ENCODE data around the gene CDH13.
A peak's percentile ranks its signal among the peaks of the same experiment; 100 is the strongest.

Gene CDH13

GRCh38 chr16:83579436-83579835 is 952.7 kb downstream of the CDH13 start:
- Histone ChIP-seq H3K36me3 (ENCODE audit: insufficient read depth, low read length) (no peaks in the 10 kb centered on the region), H3K4me2 (ENCODE audit: low read length) (no peak overlapping the region), H3K4me3 (ENCODE audit: low read length) (no peak overlapping the region), H3K4me1 (ENCODE audit: control insufficient read depth, insufficient read depth, low read length) (no peaks in the 10 kb centered on the region), H3K27me3 (ENCODE audit: control insufficient read depth, insufficient read depth, low read length) (no peaks in the 10 kb centered on the region), H3K9me3 (replicated peaks; ENCODE audit: low read length) (no peaks in the 10 kb centered on the region), H3K9ac (ENCODE audit: low read depth, low read length) (no peak overlapping the region)

DNA sequence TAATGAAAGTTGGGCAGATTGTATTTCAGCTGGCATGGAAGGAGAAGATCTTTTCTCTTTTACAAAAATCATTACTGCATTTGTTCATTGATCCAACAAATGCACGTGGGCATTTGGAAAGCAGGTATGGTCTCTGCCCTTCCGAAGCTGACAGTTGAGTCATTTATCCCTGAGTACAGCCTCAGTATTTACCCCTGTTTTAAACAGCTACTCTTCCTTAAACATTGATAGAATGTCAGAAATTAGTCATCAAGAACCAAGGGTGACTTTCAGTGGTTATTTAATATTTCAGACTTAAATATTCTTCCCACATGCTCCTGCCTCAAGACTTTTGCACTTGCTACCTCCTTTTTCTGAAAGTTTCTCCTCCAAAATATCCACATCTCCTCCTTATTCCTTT is 954.3 kb downstream of the CDH13 start:
- no peaks in the 10 kb centered on the region for H3K27me3 ChIP-seq (ENCODE audit: control insufficient read depth, insufficient read depth, low read length)
- H3K9ac ChIP-seq (ENCODE audit: low read depth, low read length) = no peak overlapping the region
- no peaks in the 10 kb centered on the region for H3K9me3 ChIP-seq (replicated peaks; ENCODE audit: low read length)
- H3K4me1 ChIP-seq (ENCODE audit: control insufficient read depth, insufficient read depth, low read length) = no peaks in the 10 kb centered on the region
- H3K4me2 ChIP-seq (ENCODE audit: low read length) = no peak overlapping the region
- no peaks in the 10 kb centered on the region for H3K36me3 ChIP-seq (ENCODE audit: insufficient read depth, low read length)
- H3K4me3 ChIP-seq (ENCODE audit: low read length) = no peak overlapping the region

- Histone ChIP-seq H3K9me3 (replicated peaks; ENCODE audit: low read length) (no peaks in the 10 kb centered on the region), H3K4me2 (ENCODE audit: low read length) (no peak overlapping the region), H3K4me3 (ENCODE audit: low read length) (no peak overlapping the region), H3K36me3 (ENCODE audit: insufficient read depth, low read length) (no peaks in the 10 kb centered on the region), H3K9ac (ENCODE audit: low read depth, low read length) (no peak overlapping the region), H3K27me3 (ENCODE audit: control insufficient read depth, insufficient read depth, low read length) (no peaks in the 10 kb centered on the region), H3K4me1 (ENCODE audit: control insufficient read depth, insufficient read depth, low read length) (no peaks in the 10 kb centered on the region)
Observed at GRCh38 chr16:83581994-83582747, 955.4 kb downstream of the CDH13 start.

DNA sequence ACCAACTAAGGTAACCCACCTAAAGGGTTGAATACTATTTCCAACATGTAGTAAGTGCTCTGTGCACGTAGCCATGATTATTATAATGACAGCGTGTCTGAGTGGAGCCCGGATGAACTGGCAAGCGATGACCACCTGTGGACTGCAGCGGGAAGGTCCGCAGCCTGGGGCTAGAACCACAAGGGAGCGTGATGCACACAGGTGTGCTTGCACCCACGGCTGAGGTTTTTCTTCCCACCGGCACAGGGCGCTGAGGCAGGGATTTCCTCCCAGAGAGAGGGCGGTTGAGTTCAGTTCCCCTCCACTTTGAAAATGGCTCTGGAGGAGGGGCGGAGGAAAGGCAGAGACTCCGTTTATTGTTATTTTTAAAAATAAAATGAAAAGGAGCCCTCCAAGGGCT is 959.3 kb downstream of the CDH13 start:
- Histone ChIP-seq H3K36me3 (ENCODE audit: insufficient read depth, low read length) (no peaks in the 10 kb centered on the region), H3K4me2 (ENCODE audit: low read length) (no peak overlapping the region), H3K27me3 (ENCODE audit: control insufficient read depth, insufficient read depth, low read length) (no peaks in the 10 kb centered on the region), H3K9me3 (replicated peaks; ENCODE audit: low read length) (no peaks in the 10 kb centered on the region), H3K9ac (ENCODE audit: low read depth, low read length) (no peak overlapping the region), H3K4me3 (ENCODE audit: low read length) (no peak overlapping the region), H3K4me1 (ENCODE audit: control insufficient read depth, insufficient read depth, low read length) (no peaks in the 10 kb centered on the region)

- Histone ChIP-seq H3K27me3 (ENCODE audit: control insufficient read depth, insufficient read depth, low read length) (no peaks in the 10 kb centered on the region), H3K4me3 (ENCODE audit: low read length) (no peak overlapping the region), H3K9me3 (replicated peaks; ENCODE audit: low read length) (no peaks in the 10 kb centered on the region), H3K4me1 (ENCODE audit: control insufficient read depth, insufficient read depth, low read length) (no peaks in the 10 kb centered on the region), H3K9ac (ENCODE audit: low read depth, low read length) (no peak overlapping the region), H3K4me2 (ENCODE audit: low read length) (no peak overlapping the region), H3K36me3 (ENCODE audit: insufficient read depth, low read length) (no peaks in the 10 kb centered on the region)
Observed at GRCh38 chr16:83586461-83587200, 959.9 kb downstream of the CDH13 start.

GRCh38 chr16:83587201-83587600 is 960.4 kb downstream of the CDH13 start:
- Histone ChIP-seq H3K9me3 (replicated peaks; ENCODE audit: low read length) (no peaks in the 10 kb centered on the region), H3K4me3 (ENCODE audit: low read length) (no peak overlapping the region), H3K4me2 (ENCODE audit: low read length) (no peak overlapping the region), H3K27me3 (ENCODE audit: control insufficient read depth, insufficient read depth, low read length) (no peaks in the 10 kb centered on the region), H3K9ac (ENCODE audit: low read depth, low read length) (no peak overlapping the region), H3K4me1 (ENCODE audit: control insufficient read depth, insufficient read depth, low read length) (no peaks in the 10 kb centered on the region), H3K36me3 (ENCODE audit: insufficient read depth, low read length) (no peaks in the 10 kb centered on the region)

GRCh38 chr16:83588070-83588469 is 961.3 kb downstream of the CDH13 start:
- Histone ChIP-seq H3K9me3 (replicated peaks; ENCODE audit: low read length) (no peaks in the 10 kb centered on the region), H3K36me3 (ENCODE audit: insufficient read depth, low read length) (no peaks in the 10 kb centered on the region), H3K9ac (ENCODE audit: low read depth, low read length) (no peak overlapping the region), H3K4me2 (ENCODE audit: low read length) (no peak overlapping the region), H3K4me1 (ENCODE audit: control insufficient read depth, insufficient read depth, low read length) (no peaks in the 10 kb centered on the region), H3K27me3 (ENCODE audit: control insufficient read depth, insufficient read depth, low read length) (no peaks in the 10 kb centered on the region), H3K4me3 (ENCODE audit: low read length) (no peak overlapping the region)

DNA sequence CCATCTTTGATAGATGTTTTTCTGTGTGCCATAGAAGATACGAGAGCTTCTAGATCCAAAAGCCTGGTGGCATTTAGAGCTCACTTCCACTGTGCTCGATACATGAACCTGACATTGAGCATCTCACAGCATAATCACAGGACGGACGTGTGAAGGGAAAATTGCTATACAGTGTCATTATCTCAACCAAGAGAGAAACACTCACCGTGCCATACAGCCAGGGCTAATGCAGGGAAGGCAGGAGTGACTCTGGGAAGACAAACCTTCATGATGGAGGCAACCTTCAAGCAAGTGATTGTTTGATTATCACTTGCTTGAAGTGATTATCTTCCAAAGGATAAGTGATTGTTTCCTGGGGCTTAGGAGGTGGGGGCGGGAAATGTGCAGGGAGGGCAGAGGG is 962.8 kb downstream of the CDH13 start:
- no peak overlapping the region for H3K9ac ChIP-seq (ENCODE audit: low read depth, low read length)
- no peak overlapping the region for H3K4me3 ChIP-seq (ENCODE audit: low read length)
- H3K4me1 ChIP-seq (ENCODE audit: control insufficient read depth, insufficient read depth, low read length) = no peaks in the 10 kb centered on the region
- no peak overlapping the region for H3K4me2 ChIP-seq (ENCODE audit: low read length)
- no peaks in the 10 kb centered on the region for H3K9me3 ChIP-seq (replicated peaks; ENCODE audit: low read length)
- H3K36me3 ChIP-seq (ENCODE audit: insufficient read depth, low read length) = no peaks in the 10 kb centered on the region
- H3K27me3 ChIP-seq (ENCODE audit: control insufficient read depth, insufficient read depth, low read length) = no peaks in the 10 kb centered on the region

DNA sequence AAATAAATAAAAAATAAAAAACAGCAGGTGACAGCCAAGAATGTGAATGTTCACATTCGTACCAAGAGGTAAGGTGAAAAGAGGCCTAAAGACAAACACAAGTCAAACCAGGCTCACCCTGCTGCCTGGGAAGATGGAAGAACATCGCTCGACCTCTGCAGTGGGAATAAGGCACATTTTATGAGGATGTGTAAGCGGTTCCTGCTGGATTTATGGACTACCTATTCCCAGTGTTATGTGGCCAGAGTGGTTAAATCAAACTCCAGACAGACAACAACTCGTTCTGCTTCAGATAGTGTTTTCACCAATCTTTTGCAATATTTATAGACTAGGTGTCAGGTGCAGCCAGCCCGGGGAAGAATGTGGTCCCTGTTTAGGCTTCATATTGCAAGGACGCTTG is 966.0 kb downstream of the CDH13 start:
- Histone ChIP-seq H3K4me1 (ENCODE audit: control insufficient read depth, insufficient read depth, low read length) (no peaks in the 10 kb centered on the region), H3K4me2 (ENCODE audit: low read length) (no peak overlapping the region), H3K27me3 (ENCODE audit: control insufficient read depth, insufficient read depth, low read length) (no peaks in the 10 kb centered on the region), H3K9me3 (replicated peaks; ENCODE audit: low read length) (no peaks in the 10 kb centered on the region), H3K4me3 (ENCODE audit: low read length) (no peak overlapping the region), H3K36me3 (ENCODE audit: insufficient read depth, low read length) (no peaks in the 10 kb centered on the region), H3K9ac (ENCODE audit: low read depth, low read length) (no peak overlapping the region)

GRCh38 chr16:83599789-83600462 is 973.2 kb downstream of the CDH13 start:
- H3K4me3 ChIP-seq (ENCODE audit: low read length) = peak overlapping the region; percentile 54
- H3K9ac ChIP-seq (ENCODE audit: low read depth, low read length) = no peak overlapping the region
- H3K4me2 ChIP-seq (ENCODE audit: low read length) = peak overlapping the region; percentile 80
- peaks cover 3% of the 10 kb centered on the region for H3K36me3 ChIP-seq (ENCODE audit: insufficient read depth, low read length)
- no peaks in the 10 kb centered on the region for H3K9me3 ChIP-seq (replicated peaks; ENCODE audit: low read length)
- no peaks in the 10 kb centered on the region for H3K27me3 ChIP-seq (ENCODE audit: control insufficient read depth, insufficient read depth, low read length)
- H3K4me1 ChIP-seq (ENCODE audit: control insufficient read depth, insufficient read depth, low read length) = peaks cover 6% of the 10 kb centered on the region

DNA sequence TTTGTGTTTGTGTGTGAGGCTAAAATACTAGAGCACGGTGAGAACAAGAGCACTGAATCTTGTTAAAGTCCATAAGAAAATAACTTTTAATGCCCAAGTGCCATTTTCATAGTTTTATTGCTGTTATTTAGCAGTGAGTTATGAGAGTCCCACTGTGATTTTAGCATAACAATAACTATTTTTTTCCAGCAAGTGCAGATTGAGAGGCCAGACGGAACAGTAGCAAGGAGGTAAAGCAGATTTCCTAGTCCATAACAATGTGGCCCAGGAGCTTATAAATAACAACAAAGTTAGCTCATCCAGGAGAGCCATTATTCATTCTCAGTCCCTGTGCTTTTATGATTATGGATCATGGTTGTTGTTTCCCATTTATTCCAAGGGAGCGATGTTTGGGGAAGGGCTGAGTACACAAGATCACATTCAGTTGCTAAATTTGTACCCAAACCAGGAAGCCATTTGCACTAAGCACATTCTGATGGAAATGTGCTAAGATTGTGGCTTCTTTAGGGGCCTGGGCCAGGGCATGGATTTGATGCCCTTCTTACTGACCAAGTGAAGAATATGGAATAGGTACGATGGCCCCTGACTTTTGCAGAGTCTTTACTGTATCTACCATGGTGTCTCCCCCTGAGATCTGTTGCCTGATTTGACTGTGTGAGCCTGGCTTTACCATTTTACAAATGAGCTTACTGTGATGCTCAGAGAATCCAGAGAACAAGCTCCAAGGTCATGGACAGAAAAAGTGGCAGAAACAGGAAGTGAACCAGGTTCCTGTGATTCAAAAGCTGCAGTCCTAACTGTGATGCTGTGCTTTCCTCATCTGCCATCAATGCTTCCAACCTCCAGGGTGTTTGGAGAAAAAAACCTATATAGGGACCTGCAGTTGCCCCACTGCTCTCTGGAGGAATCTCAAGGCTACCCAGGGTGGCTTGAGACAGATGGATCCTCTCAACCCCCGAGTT is 976.3 kb downstream of the CDH13 start:
- H3K4me1 ChIP-seq (ENCODE audit: control insufficient read depth, insufficient read depth, low read length) = peaks cover 6% of the 10 kb centered on the region
- no peak overlapping the region for H3K4me2 ChIP-seq (ENCODE audit: low read length)
- H3K9ac ChIP-seq (ENCODE audit: low read depth, low read length) = no peak overlapping the region
- H3K4me3 ChIP-seq (ENCODE audit: low read length) = no peak overlapping the region
- H3K9me3 ChIP-seq (replicated peaks; ENCODE audit: low read length) = no peaks in the 10 kb centered on the region
- peaks cover 3% of the 10 kb centered on the region for H3K36me3 ChIP-seq (ENCODE audit: insufficient read depth, low read length)
- no peaks in the 10 kb centered on the region for H3K27me3 ChIP-seq (ENCODE audit: control insufficient read depth, insufficient read depth, low read length)

Data from skeletal muscle satellite cell (primary cell).